HG02642 (cell line): ENCODE results near the gene STPG2.

ENCODE experiments used
- ATAC-seq: cut with Tn5 transposase; IDR thresholded peaks from one replicate; pipeline ENCODE4 v1.9.1; 2021; ENCODE audit warnings: mild to moderate bottlenecking; ENCODE audit not compliant: unreplicated experiment, poor library complexity

Gene STPG2

GRCh38 chr4:98098764-98099163 lies 44.5 kb downstream of the STPG2 start:
- ATAC-seq, result no peak

GRCh38 chr4:98094118-98094517 lies 49.2 kb downstream of the STPG2 start:
- ATAC-seq, result no peak

DNA sequence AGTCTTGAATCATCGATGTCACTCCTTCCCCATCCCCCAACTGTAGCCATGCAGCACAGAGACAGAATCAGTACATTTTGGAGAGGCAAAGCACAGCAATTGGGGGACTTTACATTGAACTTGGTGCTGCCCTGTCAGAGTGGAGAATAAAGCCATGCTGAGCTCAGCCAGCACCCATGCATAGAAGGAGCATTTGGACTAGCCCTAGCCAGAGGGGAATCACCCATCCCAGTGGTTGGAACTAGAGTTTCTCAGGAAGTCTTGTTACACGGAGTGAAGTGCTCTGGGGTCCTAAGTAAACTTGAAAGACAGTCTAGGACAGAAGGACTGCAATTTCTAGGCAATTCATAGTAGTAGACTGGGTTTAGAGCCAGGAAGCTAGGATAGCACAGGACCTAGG lies 49.6 kb downstream of the STPG2 start:
- no peak for ATAC-seq

DNA sequence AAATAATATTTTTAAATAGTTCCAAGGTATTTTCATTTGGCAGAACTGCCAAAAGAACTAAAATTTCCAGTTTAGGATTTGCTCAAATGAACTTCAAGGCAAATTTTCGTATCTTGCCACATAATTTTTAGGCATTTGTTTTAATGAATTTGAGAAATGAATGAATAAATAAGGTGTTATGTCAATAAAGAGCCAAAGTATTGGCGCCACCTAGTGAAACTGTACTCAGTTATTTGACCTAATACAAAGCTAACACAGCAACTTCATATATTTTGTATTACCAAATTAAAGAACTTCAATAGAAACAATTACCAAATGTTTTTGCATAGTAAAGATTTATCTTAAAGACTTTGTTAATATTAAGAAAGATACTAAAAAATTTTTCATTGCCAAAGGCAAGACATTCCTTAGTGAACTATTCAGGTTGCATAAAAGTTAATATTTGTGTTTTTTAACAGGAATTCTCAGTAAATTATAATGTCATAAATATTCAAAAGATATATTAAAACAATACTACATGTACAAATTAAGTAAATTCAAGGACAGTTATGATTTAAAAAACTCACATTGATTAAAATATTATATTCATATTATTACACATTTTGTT lies 50.3 kb downstream of the STPG2 start:
- ATAC-seq, result no peak

DNA sequence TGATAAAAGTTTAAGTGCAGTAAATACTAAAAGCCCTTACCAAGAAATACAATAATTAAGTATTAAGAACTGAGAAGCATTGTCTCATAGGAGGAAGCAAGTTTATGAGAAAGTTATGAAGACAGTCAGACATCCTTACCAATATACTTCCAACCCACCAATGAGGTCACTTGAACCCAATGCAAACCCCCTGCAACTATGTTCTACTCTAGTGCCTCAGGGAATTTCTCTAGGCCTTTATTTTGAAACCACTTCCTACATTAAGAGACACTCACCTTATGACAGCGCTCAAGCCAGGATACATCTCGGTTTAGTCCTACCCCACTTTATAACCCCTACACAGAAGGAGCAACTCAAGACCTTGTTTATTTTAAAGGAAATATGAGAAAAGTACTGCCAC lies 61.3 kb downstream of the STPG2 start:
- no peak for ATAC-seq

DNA sequence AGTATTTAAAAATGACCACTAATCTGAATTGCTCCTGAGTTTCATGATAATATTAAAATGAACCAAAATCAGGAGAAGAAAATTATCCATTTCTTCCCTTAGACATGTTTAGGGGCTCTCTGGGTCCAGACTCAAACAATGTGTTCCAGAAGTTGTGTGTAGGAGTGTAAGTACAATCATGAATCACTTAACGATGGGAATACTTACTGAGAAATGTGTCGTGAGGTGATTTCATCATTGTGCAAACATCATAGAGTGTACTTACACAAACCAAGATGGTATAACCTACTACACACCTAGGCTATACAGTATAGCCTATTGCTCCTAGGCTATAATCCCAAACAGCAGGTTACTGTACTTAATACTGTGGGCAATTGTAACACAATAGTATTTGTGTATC lies 74.8 kb downstream of the STPG2 start:
- no peak for ATAC-seq

- no peak for ATAC-seq
These were observed 87.3 kb downstream of the STPG2 start for GRCh38 chr4:98055800-98056501.

GRCh38 chr4:98046665-98047064 lies 96.6 kb downstream of the STPG2 start:
- ATAC-seq, result no peak

GRCh38 chr4:98030059-98030458 lies 113.2 kb downstream of the STPG2 start:
- ATAC-seq, result no peak

DNA sequence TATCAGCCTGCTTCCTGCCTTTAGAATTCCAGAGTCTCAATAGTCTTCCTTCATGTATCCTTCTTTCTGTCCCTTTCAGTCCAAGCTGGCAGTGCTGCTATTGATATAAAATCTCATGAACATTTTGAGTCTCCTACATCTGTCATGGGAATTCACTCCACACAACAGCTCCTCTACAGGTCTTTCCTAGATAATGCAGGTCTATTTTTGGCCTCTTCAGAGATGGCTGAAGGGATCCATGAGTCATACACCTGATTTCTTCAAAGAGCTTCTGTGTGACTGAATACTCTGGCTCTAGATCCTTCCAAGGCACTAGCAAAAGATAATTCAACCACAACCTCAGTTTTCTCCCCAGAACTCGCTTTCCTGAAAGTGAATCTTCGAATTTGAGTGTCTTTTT lies 115.4 kb downstream of the STPG2 start:
- ATAC-seq, result no peak

DNA sequence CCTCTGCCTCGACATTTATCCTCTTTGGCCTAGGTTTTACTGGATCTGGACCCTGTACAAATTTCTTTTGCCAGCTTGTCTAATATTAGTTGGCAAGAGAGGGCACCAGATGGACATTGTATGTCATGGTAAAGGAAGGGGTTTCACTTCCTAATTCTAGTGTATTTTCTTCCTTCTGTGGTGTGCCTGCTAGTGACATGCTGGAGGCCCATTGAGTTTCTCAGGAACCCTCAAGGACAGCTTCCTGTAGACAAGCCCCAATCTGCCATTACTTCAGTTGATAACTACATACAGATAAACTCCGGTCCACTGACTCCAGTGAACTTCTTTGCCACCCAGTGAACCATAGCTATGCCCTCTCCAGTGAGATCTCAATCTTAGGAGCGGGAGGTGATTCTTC lies 116.9 kb downstream of the STPG2 start:
- no peak for ATAC-seq

GRCh38 chr4:98006814-98007412 lies 136.4 kb downstream of the STPG2 start:
- no peak for ATAC-seq

DNA sequence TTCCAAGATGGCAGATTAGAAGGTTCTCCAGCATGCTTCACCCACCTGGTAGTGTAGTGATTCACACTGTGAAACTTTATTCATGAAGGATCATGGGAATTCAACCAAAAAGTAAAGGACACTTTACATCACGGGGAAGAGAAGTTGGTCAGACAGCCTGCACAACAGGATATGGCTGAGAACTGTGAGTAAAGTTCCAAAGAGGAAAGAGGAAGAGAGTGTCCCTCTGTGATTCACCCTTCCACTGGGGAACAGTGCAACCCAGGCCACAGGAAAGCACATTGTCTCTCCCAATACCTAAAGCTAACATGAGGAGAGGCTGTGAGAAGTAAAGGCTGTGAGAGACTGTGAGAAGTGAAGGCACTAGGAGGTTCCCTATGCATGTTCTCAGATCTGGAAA lies 137.2 kb downstream of the STPG2 start:
- ATAC-seq, result no peak

DNA sequence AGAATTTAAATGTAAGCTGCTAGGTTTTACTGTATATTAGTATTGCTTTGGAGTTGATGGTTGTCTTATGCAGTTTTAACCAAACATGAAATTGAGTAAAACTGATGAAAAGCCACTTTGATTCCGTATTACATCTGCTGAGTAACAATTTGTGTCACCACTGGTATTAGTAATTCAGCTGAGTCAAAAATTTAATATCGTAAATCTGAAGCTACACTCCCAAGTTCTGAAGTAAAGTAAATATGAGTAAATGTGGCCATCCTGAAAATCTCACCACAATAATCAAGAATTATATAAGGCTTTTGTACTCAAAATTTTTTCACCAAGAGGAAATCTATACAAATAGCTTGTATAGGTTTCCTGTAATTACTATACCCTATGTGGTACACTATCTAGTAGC lies 142.3 kb downstream of the STPG2 start:
- ATAC-seq, result no peak

- no peak for ATAC-seq
These were observed 145.1 kb downstream of the STPG2 start for GRCh38 chr4:97998203-97998602.

DNA sequence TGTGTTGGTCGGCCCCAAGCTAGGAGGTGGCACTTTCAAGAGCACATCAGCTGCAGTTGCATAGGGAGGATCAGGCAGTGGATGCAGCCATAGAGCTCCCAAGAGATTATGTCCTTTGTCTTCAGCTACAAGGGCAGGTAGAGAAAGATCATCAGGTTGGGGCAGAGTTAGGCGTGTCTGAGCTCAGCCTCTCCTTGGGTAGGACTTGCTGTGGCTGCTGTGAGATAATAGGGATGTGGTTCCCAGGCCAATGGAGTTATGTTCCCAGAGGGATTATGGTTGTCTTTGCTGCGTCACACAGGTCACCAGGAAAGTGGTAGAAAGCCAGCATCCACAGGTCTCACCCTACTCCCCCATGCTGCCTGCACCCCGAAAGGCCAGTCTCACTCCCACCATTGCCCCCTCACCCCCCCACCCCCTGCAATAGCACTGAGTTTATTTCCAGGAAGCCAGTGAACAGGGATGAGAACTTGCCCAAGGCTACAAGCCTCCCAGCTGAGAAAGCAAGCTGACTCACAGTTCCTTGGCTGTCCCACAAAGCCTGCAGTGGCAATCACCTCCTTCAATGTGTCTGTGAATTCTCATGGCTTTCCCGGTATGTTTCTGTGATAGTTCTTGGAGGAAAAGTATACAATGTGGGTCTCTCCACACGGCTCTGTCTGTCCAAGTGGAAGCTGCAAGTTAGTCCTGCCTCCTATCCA lies 148.4 kb downstream of the STPG2 start:
- ATAC-seq, result no peak

- ATAC-seq, result no peak
These were observed 152.9 kb downstream of the STPG2 start for GRCh38 chr4:97990409-97990808.

DNA sequence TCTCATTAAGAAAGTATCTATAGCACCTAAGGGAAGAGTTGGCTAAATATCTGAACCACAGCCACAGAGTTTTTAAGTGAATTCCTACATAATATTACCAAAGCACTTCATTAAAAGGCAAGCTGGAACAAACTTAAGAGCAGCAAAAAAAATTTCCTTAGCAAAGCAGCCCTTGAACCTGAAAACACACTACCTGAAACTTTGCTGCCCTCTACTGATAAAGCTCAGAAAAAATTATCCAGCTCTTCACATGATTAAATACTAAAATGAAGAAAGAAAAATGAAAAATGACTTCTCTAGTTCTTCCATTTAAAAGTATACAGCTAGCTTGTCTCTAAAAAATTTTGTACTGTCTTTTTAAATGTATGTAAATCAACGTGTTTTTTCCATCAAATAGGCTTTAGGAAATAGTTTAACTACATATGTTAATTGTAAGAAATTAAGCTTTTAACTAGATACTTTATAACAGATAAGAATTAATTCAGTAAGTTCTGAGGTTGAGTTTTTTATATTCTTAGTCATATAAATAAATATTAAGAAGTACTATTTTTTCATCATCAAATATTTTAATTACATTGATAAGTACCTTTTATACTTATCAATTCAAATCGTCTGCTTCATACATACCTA lies 156.1 kb downstream of the STPG2 start:
- ATAC-seq, result no peak

DNA sequence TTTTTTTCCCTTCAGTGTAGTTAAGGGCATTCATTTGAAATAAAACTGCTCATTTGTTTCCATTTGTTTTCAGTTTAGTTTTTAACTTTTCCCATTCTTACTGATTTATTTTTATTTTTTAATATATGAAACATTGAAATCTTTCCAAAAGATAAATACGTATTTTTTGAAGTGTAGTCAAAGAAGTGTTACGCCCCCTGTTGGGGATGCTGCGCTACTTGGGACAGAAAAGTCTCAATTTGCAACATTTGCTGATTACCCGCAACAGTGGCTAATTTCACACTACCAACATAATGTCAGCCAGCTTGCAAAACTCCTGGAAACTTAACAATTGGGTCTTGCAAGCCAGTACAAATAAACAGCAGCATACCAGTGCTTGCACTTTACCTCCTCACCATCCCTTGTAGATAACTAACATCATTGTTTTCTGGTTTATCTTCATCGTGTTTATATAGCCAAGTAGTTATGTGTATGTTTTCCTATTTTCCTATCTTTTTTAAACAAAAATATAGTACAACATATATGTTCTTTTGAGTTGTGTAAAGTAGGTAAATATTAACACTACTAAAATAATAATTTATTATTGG lies 158.6 kb downstream of the STPG2 start:
- no peak for ATAC-seq

DNA sequence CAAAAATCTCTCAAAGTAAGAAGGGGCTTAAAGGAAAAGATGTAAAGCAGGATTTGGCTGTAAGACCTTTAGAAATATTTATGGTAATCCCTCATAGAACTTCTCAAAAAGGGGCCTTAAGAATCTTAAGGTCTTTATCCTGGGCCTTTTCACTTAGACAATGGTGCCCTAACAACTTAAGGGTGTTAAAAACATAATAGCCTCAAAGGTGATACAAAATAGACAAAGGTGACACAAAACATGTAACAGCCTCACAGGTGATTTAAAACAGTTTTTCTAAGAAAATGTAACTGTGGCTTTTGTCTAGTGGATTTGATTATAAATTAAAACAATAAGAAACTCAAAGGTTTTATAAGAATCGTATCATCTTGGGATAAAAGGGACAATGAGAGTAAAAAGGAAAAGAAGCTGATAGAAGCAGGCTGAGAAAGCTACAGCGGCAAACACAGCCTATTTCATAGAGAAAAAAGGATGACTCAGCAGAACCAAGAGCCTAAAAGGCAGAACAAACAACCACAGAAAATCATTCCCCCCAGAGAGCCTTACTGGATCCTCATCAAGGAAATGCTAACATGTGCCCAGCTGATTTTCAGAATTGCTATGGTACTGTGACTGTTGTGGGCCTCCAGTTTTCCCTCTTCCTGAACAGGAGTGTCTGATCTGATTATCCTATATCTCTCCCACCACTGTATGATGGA lies 164.3 kb downstream of the STPG2 start:
- ATAC-seq, result no peak
